H1 (cell line): ENCODE results near the gene PALD1.

Source experiments
- CHD2 ChIP-seq: IDR thresholded peaks from 2 replicates; pipeline ENCODE4 v1.6.1; 2012; ENCODE audit warnings: low read length, improper control_type of control experiment
- EP300 ChIP-seq, 2 experiments: IDR thresholded peaks; 1 replicate in 1 of 2; 2 replicates in 1 of 2; pipeline ENCODE4 v1.6.1; 2011 to 2012; ENCODE audit warnings: low read depth in 2 of 2, low read length in 2 of 2, mild to moderate bottlenecking in 2 of 2, borderline replicate concordance in 1 of 2, inconsistent platforms in 1 of 2, moderate library complexity in 1 of 2
- EZH2 ChIP-seq: fragments of 200-600 bp; sonication (generic); IDR thresholded peaks from 2 replicates; pipeline ENCODE4 v1.7.1; 2012; ENCODE audit warnings: low read depth, mild to moderate bottlenecking, moderate library complexity, low read length, inconsistent platforms; ENCODE audit not compliant: severe bottlenecking
- KDM1A ChIP-seq: fragments of 200-600, 300-600 bp; sonication (generic); IDR thresholded peaks from 2 replicates; pipeline ENCODE4 v1.7.1; 2016; ENCODE audit warnings: mild to moderate bottlenecking, low read length, borderline replicate concordance
- POLR2AphosphoS5 ChIP-seq: IDR thresholded peaks from 2 replicates; pipeline ENCODE4 v1.6.1; 2011; ENCODE audit warnings: low read depth, low read length
- RFX5 ChIP-seq: IDR thresholded peaks from 2 replicates; pipeline ENCODE4 v1.6.1; 2011; ENCODE audit warnings: low read depth, low read length, improper control_type of control experiment, borderline replicate concordance
- SRF ChIP-seq: IDR thresholded peaks from 2 replicates; pipeline ENCODE4 v1.6.1; 2011; ENCODE audit warnings: mild to moderate bottlenecking, low read depth, low read length, moderate library complexity
- TBP ChIP-seq: IDR thresholded peaks from 2 replicates; pipeline ENCODE4 v1.6.1; 2011; ENCODE audit warnings: low read depth, low read length, improper control_type of control experiment
- TF ChIP-seq, protein P1 (sequence below), 3 experiments: IDR thresholded peaks; 1 replicate in 2 of 3; 2 replicates in 1 of 3; pipeline versions ENCODE4 v1.5.1 to v1.6.1; 2011; ENCODE audit warnings: low read length in 3 of 3, mild to moderate bottlenecking in 3 of 3, inconsistent platforms in 2 of 3, low read depth in 1 of 3, moderate library complexity in 1 of 3; ENCODE audit not compliant: insufficient read depth in 1 of 3; ENCODE audit errors: control extremely low read depth in 1 of 3
- TF ChIP-seq, protein P2 (sequence below): IDR thresholded peaks from 2 replicates; pipeline ENCODE4 v1.6.1; 2011; ENCODE audit warnings: low read depth, mild to moderate bottlenecking, low read length; ENCODE audit not compliant: insufficient read depth
- TF ChIP-seq, protein P3 (sequence below): IDR thresholded peaks from 2 replicates; pipeline ENCODE4 v1.6.1; 2012; ENCODE audit warnings: low read length, inconsistent platforms

DNA sequence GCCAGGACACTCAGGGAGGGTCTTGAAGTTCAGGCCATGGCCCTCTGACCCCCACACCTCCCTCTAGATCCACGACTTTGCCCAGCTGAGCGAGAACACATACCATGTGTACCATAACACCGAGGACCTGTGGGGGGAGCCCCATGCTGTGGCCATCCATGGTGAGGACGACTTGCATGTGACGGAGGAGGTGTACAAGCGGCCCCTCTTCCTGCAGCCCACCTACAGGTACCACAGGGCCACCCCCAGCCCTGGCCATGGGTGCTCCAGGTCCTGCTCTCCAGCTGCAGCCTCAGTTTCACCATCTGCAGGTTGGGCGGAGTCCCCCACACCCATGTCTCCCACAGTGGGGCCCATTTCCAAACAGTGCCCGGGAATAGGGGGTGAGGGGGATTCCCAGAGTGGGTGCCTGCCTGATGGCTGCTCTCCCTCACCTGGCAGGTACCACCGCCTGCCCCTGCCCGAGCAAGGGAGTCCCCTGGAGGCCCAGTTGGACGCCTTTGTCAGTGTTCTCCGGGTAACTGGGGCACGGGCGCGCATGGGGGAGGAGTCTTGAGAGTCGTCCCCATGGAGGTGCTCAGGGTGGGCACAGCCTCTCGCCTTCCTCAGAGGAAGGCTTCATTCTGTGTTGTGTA is 54.1 kb downstream of the PALD1 start:
- TF ChIP-seq POLR2AphosphoS5 (no peak), CHD2 (no peak), EZH2 (no peak), RFX5 (no peak), KDM1A (no peak), SRF (no peak), TBP (no peak), EP300 (IDR thresholded peaks at IDR 0.05; ENCODE audit: borderline replicate concordance in 1 of 2, low read depth in 2 of 2, low read length in 2 of 2) (no peak)
- TF ChIP-seq, protein P1, sequence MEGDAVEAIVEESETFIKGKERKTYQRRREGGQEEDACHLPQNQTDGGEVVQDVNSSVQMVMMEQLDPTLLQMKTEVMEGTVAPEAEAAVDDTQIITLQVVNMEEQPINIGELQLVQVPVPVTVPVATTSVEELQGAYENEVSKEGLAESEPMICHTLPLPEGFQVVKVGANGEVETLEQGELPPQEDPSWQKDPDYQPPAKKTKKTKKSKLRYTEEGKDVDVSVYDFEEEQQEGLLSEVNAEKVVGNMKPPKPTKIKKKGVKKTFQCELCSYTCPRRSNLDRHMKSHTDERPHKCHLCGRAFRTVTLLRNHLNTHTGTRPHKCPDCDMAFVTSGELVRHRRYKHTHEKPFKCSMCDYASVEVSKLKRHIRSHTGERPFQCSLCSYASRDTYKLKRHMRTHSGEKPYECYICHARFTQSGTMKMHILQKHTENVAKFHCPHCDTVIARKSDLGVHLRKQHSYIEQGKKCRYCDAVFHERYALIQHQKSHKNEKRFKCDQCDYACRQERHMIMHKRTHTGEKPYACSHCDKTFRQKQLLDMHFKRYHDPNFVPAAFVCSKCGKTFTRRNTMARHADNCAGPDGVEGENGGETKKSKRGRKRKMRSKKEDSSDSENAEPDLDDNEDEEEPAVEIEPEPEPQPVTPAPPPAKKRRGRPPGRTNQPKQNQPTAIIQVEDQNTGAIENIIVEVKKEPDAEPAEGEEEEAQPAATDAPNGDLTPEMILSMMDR (IDR thresholded peaks at IDR 0.05; ENCODE audit: control extremely low read depth in 1 of 3, insufficient read depth in 1 of 3, low read depth in 1 of 3, low read length in 3 of 3): no peak
- TF ChIP-seq, protein P2, sequence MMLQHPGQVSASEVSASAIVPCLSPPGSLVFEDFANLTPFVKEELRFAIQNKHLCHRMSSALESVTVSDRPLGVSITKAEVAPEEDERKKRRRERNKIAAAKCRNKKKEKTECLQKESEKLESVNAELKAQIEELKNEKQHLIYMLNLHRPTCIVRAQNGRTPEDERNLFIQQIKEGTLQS: no peak
- TF ChIP-seq, protein P3, sequence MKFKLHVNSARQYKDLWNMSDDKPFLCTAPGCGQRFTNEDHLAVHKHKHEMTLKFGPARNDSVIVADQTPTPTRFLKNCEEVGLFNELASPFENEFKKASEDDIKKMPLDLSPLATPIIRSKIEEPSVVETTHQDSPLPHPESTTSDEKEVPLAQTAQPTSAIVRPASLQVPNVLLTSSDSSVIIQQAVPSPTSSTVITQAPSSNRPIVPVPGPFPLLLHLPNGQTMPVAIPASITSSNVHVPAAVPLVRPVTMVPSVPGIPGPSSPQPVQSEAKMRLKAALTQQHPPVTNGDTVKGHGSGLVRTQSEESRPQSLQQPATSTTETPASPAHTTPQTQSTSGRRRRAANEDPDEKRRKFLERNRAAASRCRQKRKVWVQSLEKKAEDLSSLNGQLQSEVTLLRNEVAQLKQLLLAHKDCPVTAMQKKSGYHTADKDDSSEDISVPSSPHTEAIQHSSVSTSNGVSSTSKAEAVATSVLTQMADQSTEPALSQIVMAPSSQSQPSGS: no peak
